ENCODE results near the gene PSMD12. TPM values are rescaled to one million over a fixed set of nuclear protein-coding genes. Genes with fewer than 3 reads are reported as not detected.

PSMD12 gene
- total and polyA plus RNA-seq, 9 of the 15 experiments (the other 6 are each of a cell fraction or from before 2014, with no cell fraction given), result 36.6 to 150 (median 65.5) TPM

GRCh38 chr17:67366193-67367157, at the start of gene PSMD12 (continued):
- TF ChIP-seq ARID3A (IDR thresholded peaks at IDR 0.05; ENCODE audit: borderline replicate concordance, low read depth, low read length) (no peak), ZNF407 (IDR thresholded peaks at IDR 0.05; ENCODE audit: low read depth) (peak; percentile 42; the same call in 1 of the 2 replicates), SLC30A9 (CRISPR knock-in tag; IDR thresholded peaks at IDR 0.05) (no peak), CTCFL (IDR thresholded peaks at IDR 0.05; ENCODE audit: borderline replicate concordance, insufficient read depth, low read depth, low read length, poor library complexity, severe bottlenecking) (no peak), TBL1XR1 (IDR thresholded peaks at IDR 0.05; ENCODE audit: low read length in 2 of 2) (no peak), NFE2L1 (tag; IDR thresholded peaks at IDR 0.05; ENCODE audit: borderline replicate concordance, low read depth) (no peak), ZNF174 (CRISPR knock-in tag; IDR thresholded peaks at IDR 0.05) (no peak), SRF (CRISPR knock-in tag; IDR thresholded peaks at IDR 0.05) (no peak; a peak in 1 of 4 replicates), HNRNPL (IDR thresholded peaks at IDR 0.05; ENCODE audit: low read depth, low read length) (peak; percentile 86; the same call in 1 of the 2 replicates), ZNF717 (CRISPR knock-in tag; IDR thresholded peaks at IDR 0.05) (no peak)

Measured in K562 (cell line).